ENCODE measurements around the gene LAMC3.

DNA sequence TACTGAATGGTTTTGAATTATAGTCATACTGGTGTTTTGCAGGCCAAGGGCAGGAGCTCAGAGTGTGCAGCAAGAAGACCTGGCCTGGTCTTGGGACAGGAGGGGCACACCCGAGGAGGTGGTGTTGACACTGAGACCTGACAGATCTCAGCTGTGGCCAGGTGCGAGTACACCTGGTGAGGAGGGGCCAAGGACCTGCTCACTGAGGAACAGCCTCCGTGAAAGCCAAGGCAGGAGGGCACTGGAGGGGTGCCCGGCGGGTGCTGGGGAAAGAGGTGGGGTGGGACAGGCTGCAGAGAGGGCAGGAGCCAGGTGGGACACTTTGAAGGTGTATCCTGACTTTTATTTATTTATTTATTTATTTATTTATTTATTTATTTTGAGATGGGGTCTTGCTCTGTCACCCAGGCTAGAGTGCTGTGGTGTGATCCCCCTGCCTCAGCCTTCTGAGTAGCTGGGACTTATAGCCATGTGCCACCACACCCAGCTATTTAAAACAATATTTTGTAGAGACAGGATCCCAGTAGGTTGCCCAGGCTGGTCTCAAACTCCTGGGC, 23.3 kb upstream of the LAMC3 start:
- TF ChIP-seq, protein P1, sequence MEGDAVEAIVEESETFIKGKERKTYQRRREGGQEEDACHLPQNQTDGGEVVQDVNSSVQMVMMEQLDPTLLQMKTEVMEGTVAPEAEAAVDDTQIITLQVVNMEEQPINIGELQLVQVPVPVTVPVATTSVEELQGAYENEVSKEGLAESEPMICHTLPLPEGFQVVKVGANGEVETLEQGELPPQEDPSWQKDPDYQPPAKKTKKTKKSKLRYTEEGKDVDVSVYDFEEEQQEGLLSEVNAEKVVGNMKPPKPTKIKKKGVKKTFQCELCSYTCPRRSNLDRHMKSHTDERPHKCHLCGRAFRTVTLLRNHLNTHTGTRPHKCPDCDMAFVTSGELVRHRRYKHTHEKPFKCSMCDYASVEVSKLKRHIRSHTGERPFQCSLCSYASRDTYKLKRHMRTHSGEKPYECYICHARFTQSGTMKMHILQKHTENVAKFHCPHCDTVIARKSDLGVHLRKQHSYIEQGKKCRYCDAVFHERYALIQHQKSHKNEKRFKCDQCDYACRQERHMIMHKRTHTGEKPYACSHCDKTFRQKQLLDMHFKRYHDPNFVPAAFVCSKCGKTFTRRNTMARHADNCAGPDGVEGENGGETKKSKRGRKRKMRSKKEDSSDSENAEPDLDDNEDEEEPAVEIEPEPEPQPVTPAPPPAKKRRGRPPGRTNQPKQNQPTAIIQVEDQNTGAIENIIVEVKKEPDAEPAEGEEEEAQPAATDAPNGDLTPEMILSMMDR (IDR thresholded peaks at IDR 0.05) = no peak
- TF ChIP-seq POLR2A (IDR thresholded peaks at IDR 0.05) = no peak
